GM12891 (cell line): ENCODE results near the gene XIAP.
A peak's percentile ranks its signal among the peaks of the same experiment; 100 is the strongest.

Experiments
- DNase-seq: peaks from one replicate; pipeline ENCODE4 v3.0.0; 2011; ENCODE audit warnings: low spot score; ENCODE audit not compliant: insufficient read length
- FAIRE-seq: peaks from 2 replicates; lab custom pipeline; 2011; peaks lifted over from hg19 to GRCh38; lab: Jason Lieb, UNC
- PAX5 ChIP-seq: IDR thresholded peaks from 2 replicates; pipeline ENCODE4 v1.6.1; 2011; ENCODE audit warnings: low read length, moderate library complexity, mild to moderate bottlenecking; ENCODE audit not compliant: insufficient read depth, severe bottlenecking
- POLR2A ChIP-seq: IDR thresholded peaks from 2 replicates; pipeline ENCODE4 v1.6.1; 2011; ENCODE audit warnings: low read depth, low read length, control low read depth
- POLR2AphosphoS5 ChIP-seq: IDR thresholded peaks from 2 replicates; pipeline ENCODE4 v1.6.1; 2011; ENCODE audit warnings: low read depth, low read length, control low read depth
- POU2F2 ChIP-seq: IDR thresholded peaks from 2 replicates; pipeline ENCODE4 v1.6.1; 2011; ENCODE audit warnings: low read depth, mild to moderate bottlenecking, control low read depth, low read length, moderate library complexity
- SPI1 ChIP-seq: IDR thresholded peaks from 2 replicates; pipeline ENCODE4 v1.6.1; 2011; ENCODE audit warnings: low read depth, low read length, control low read depth
- TAF1 ChIP-seq: IDR thresholded peaks from 2 replicates; pipeline ENCODE4 v1.6.1; 2011; ENCODE audit warnings: low read depth, low read length, control low read depth

Gene XIAP

GRCh38 chrX:123949846-123950245, 90.0 kb downstream of the XIAP start:
- TF ChIP-seq POLR2A (no peak), POU2F2 (no peak), TAF1 (no peak), POLR2AphosphoS5 (no peak), PAX5 (no peak), SPI1 (no peak)
- no peak for FAIRE-seq

GRCh38 chrX:123959281-123960063, 99.6 kb downstream of the XIAP start:
- no peak for DNase-seq
- TF ChIP-seq POLR2AphosphoS5 (no peak), SPI1 (no peak), POLR2A (no peak), POU2F2 (no peak), PAX5 (no peak), TAF1 (no peak)
- FAIRE-seq, result no peak

More at GRCh38 chrX:123949846-123950245, 90.0 kb downstream of the XIAP start:
- DNase-seq, result no peak

- no peak for FAIRE-seq
- DNase-seq, result no peak
- no peak for TF ChIP-seq POU2F2
- no peak for TF ChIP-seq PAX5
- TF ChIP-seq POLR2A, result no peak
- no peak for TF ChIP-seq SPI1
- TF ChIP-seq TAF1, result no peak
- no peak for TF ChIP-seq POLR2AphosphoS5
Measured at GRCh38 chrX:123960956-123961267, 101.1 kb downstream of the XIAP start.

GRCh38 chrX:123961268-123962005, 101.6 kb downstream of the XIAP start, which contains the start of gene STAG2:
Gene STAG2, plus strand, starts transcription at chrX:123961706. Its CDS starts 60,922 bp downstream, at chrX:124022628.
- TF ChIP-seq TAF1 (peak; percentile 3; the same call in 1 of the 2 replicates), POLR2AphosphoS5 (no peak; the same call in 1 of the 2 replicates), PAX5 (no peak), SPI1 (no peak), POU2F2 (no peak), POLR2A (peak; percentile 8; the same call in 1 of the 2 replicates)
- no peak for DNase-seq
- peak; percentile 87 for FAIRE-seq

- FAIRE-seq (peak; percentile 23), DNase-seq (no peak)
- TF ChIP-seq POLR2AphosphoS5, result no peak
- TF ChIP-seq TAF1, result peak; percentile 25; the same call in 1 of the 2 replicates
- no peak for TF ChIP-seq POLR2A
Measured at GRCh38 chrX:123962006-123962467, 102.2 kb downstream of the XIAP start.

GRCh38 chrX:123962794-123963373, 103.0 kb downstream of the XIAP start:
- FAIRE-seq (peak; percentile 88), DNase-seq (no peak)
- TF ChIP-seq TAF1, result peak; percentile 74
- TF ChIP-seq POU2F2, result no peak
- TF ChIP-seq POLR2AphosphoS5, result peak; percentile 64
- TF ChIP-seq POLR2A, result peak; percentile 63
- no peak for TF ChIP-seq SPI1
